ELF-1 (cell line): ENCODE results near the gene SMG5.

Experiments used
- DNase-seq: peaks from one replicate; pipeline ENCODE4 v3.0.0-alpha.2; 2016; ENCODE audit warnings: low read depth, low spot score

The SMG5 gene

GRCh38 chr1:156212833-156213643 lies 69.6 kb downstream of the SMG5 start, which contains the start of gene PMF1:
TSS of gene PMF1 (plus strand) at chr1:156213007. CDS start at chr1:156213016, 9 bp downstream.
- peak; percentile 99 for DNase-seq

- DNase-seq: no peak
Measured at GRCh38 chr1:156212130-156212529, 70.5 kb downstream of the SMG5 start.

- no peak for DNase-seq
Measured at GRCh38 chr1:156211243-156211642, 71.4 kb downstream of the SMG5 start.

- DNase-seq: no peak
Measured at GRCh38 chr1:156204686-156205085, 77.9 kb downstream of the SMG5 start.

GRCh38 chr1:156203331-156203730 lies 79.3 kb downstream of the SMG5 start:
- no peak for DNase-seq

GRCh38 chr1:156200044-156200443 lies 82.6 kb downstream of the SMG5 start:
- no peak for DNase-seq
